Activated CD4-positive, alpha-beta T cell treated with anti-CD3 and anti-CD28 coated beads for 24 hours (primary cell): ENCODE data around the gene ADIPOR2.

Experiments
- DNase-seq, 2 donors: peaks; one replicate each; pipeline ENCODE4 v3.0.0-alpha.2; 2020; ENCODE audit warnings: low read depth in 2 of 2

ADIPOR2 gene

DNA sequence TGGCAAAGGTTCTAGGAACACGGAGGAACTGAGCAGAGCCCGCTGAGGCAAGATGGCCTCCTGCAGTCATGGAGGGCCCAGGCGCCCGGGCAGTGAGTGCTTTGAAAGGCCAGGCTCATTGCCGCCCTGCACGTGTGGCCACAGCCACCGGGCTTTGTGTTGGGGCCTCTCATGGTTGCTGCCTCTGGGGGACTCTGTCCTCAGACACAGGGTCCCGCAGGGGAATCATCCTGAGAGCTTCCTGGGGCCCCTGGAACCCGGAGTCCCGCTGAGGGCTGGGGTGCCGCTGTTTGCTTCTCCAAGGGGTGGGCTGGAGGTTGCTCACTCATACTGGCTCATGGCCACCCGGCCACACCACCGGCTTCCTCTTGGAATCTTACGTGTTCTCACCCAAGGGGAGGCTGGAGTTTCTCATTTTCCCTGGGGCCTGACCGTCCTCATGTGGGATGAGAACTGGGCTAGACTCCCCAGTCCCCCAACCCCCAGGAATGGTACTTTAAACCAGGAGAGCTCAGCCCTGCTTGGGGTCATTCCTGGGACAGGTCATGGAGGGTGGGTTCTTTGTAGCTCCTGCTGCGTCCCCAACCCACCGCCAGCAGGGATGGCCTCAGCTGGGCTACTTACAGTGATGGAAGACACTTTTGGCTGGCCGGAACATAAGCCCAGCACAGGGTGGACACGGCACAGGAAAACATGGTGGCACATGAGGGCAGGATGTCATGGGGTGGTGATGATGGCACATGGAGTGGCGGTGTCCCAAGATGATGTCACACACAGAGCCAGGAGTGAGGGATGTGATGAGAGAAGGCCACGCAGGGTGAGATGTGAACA is 108.4 kb downstream of the ADIPOR2 start:
- DNase-seq: no peak

DNA sequence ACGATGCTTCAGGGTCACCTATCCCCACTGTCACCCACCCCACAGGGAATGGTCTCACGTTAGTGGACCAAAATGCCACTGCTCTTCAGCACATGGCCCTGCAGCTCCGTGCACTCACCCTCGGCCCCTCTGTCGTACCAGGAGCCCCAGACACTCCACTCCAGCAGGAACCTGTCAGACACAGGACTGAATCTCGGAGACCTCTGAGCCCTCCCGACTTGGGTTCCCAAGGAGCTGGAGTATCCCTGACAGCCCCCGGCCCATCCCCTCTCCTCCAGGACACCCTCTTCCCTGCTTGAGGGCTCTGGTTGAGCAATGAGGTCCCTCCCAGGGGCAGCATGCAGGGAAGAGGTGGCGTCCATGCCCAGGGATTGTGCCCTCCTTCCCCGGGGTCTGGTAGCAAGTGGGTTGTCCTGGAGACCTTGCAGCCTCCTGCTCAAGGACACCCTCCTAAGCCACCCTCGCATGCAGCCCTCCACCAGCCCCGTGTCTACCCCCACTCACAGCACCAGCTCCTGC is 109.1 kb downstream of the ADIPOR2 start:
- DNase-seq: no peak

DNA sequence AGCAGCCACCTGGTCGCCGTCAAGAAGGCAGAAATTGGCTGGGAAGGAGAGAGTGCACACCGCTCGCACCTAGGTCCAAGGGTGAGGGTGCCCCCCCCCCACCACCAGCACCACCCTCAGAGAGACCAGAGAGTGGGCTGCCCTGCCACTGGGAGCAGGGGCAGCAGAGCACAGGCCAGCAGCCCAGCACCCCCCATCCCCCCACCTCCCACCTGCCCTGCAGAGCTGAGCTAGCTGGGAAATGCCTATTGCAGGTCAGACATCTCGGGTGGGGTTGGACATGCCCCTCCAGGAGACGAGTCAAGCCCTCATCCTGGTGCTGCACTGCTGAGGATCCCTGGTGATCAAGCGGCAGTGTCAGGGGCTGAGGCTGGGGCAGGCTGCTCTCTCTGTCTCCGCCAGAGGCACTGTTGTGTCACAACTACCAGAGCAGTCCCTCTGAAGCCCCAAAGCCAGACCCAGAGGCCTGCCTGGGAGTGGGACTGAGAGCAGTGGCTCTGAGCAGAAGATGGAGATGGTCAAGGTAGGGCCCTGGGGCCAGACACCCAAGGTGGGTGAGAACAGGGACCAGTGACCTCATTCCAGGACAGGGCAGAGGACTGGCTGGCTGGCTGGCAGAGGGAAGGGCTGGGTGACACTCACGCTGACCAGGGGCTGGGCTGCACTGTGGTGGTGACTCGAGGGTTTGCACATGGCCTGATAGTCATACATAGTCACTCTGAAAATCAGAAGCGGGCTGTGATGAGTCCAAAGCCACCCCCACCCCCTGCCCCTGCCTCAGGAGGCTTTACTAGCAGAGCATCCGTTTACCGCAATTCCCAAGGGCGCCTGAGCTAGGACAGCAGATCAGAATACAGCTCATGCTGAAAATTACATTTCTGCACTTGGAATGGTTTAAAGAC is 109.8 kb downstream of the ADIPOR2 start:
- DNase-seq: no peak

DNA sequence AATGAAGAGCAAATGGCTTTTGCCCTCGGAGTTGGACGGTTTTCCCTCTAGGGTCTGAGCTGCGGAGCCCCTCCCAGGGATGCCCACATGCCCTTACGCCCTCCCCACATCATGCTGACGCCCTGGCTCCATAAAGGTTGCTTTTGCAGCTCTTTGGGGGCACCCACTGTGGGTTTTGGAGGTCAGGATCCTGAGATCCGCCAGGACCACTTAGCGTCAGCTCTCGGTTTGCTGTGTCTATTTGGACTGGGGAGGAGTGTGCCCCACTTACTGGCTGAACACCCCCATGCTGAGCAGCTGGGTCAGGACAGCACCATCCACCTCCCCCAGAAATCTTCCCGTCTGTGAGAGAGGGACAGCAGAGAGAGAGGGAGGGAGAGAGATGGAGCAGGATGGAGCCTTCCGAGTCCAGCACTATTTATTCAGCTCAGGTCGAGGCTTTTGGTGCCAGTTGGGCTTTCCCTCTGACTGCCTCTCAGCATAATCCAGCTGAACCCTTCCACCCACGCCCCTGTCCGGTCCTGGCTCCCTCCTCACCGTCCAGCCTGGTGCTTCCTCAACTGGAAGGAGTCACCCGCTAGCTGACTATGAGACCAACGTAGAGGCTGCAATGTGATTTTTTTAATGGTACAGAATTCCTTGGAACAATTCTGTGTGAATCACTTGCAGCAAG is 110.6 kb downstream of the ADIPOR2 start:
- DNase-seq: no peak

DNA sequence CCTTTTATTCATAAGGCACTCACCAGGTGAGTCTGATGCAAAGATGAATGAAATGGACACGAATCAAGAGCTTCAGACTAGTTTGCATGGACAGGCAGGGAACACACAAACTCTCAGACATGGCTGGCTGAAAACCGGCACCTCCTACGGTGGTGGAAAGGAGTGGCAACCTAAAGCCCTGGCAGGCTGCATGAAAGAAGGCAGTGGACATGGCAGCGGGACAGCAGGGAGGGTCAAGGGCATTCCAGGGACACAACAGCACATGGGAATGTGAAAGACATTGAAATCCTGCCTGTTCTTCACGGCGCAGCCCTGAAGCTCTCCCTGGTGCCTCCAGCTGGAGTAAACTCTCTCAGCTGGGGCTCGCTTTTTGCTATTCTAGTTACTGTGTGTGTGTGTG is 112.9 kb downstream of the ADIPOR2 start:
- DNase-seq: no peak

DNA sequence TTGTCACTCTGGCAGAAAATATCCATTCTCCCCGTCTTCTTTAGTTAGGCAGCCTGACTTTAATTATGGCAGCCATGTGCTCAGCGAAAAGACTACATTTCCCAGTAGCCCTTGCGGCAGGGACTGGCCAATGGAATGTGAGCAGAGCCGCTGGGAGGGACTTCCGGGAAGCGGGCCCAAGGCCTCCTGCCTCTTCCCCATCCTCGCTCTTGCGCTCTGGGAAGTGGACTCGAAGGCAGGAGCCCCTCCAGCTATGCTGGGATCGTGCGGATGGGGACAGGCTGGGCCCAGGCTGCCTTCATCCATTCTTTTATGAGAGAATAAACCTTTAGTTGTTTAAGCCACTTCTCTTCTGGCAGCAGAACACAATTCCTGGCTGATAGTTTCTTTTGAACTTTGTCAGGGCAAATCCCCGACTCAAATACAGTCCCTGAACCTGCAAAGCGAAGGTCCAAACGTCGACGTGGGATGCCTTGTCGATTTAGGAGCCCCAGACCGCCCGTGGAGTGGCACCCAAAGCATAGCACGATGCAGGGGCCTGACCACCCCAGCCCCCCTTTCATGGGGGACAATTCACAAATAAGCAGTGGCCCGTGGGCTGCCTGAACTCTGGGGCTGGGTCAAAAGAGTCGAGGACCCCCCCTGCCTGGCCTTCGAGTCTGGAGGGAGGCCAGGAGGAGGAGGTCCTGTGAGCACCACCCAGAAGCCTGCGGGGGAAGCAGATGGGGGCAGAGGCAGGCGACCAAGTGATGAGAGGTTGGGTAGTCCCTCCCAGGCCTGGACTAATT is 113.9 kb downstream of the ADIPOR2 start:
- peak; percentile 81 to 84 for DNase-seq

DNA sequence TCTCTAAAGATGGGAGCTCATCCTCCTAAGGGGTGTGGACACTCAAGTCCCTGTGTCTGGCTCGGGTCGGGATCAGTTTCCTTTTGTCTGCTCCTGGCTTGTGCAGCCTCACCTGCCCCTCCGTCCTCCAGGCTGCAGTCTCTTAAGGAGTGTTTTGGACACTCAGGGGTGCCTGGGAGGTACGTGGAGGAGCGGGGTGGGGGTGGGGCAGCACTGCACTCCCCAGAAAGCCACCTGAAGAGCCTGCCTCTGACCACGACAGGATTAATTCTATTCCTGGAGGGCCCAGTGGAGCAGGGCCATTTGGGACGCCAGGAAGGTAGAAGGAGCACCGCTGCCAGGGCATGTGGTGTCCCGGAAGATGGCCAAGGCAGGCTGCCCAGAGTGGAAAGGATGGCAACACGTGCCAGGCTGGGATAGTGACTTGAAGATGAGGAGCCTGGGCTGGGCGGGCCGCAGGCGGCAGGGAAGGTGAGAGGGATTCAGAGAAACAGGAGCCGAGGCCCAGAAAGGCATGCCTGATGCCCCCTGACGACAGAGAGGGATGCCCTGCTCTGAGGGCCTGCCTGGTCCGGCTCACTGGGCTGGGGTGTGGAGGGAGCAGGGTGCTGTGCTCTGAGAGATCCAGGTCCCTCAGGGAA is 114.7 kb downstream of the ADIPOR2 start:
- no peak for DNase-seq

DNA sequence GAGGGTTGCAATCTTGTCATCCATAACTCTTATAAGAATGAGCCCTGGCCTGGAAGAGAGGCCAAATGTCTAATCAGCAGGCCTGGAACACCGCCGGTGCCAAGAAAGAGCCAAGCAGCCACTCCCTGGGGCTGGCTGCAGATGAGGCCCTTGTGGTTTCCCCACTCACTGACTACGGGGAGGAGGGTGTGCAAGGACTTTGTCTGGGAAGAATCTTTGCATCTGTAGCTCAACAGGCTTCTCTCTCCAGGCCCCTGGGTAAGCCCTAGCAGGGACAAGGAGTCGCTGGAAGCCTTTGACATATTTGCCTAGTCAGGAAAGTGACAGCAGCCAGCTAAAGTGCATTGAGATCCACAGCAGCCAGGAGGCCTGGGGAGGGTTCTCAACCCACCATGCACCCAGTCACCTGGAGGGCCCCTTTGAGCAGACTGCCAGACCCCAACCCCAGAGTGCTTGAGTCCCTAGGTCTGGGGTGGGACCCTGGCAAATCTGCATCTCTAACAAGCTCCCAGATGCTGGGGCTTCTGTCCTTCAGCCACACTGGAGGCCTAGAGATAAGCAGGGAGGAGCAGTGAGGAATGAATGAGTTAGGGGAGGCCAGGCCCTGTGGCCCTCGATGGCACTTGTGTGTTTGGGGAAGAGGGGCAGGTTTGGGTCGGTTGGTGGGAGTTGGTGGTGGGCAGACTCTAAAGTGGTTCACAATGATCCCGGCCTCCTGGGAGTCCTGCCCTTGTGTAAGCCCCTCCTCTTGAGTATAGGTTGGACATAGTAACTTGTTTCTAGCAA is 115.6 kb downstream of the ADIPOR2 start:
- DNase-seq: no peak

DNA sequence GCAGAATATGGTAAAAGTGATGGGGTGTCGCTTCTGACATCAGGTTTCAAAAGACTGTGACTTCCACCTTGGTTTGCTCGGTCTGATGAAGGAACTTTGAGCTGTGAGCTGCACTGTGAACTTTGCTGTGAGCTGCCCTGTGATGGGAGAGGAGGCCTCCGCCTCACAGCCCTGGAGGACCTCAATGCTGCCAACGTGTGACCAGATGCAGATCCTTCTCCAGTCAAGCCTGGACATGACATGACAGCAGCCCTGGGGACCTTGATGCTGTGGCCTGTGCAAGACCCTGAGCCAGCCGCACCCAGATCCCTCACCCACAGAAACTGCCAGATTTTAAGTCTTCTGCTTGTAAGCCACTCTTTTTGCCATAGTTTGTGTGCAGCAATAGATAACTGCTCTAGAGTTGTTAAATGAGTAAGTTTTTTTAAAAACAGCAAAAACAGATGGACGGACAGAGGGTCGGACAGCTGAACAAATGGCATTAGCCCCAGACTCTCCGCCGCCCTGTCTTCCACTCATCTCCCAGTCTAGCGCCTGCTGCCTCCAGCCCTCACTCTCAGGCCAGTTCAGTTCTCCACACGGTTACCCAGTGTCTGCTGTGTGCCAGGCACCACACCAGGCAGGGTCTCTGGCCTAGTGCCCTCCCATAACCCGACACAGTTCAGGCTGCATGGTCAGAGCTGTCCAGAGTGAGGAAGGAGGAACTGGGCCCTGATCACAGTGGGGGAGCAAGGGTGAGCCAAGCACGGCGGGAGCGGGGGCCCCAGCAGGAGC is 116.4 kb downstream of the ADIPOR2 start:
- no peak for DNase-seq

DNA sequence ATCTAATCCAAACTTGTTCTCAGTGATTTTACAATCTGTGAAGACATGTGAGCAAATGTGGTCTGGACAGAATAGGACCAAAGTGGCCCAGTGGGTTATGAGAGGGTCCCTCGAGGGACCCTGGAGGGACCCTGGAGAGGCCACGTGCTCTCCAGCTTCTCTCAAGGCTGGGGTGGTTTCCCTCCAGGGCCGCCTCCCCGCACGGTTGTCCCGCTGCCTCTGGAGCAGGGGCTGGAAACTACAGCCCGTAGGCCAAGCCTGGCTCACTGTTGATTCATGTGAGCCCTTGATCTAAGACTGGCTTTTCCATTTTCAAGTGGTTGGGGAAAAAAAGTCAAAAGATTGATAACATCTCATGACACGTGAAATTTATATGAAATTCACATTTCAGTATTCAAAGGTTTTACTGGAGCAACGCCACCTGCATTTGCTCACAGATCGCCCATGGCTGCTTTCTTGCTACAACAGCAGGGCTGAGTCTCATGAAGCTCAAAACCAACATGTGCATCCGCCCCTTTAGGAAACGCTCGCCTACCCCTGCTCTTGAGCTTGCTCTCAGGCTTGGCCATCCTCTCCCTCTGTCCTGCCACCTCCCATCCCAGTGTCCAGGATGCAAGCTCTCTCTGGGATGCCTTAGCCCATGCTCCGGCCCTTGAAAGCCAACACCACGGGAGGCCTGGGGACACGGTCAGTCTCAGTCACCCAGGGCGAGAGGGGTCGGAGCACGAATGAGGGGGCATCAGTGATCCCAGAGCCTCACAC is 117.3 kb downstream of the ADIPOR2 start:
- DNase-seq: no peak

DNA sequence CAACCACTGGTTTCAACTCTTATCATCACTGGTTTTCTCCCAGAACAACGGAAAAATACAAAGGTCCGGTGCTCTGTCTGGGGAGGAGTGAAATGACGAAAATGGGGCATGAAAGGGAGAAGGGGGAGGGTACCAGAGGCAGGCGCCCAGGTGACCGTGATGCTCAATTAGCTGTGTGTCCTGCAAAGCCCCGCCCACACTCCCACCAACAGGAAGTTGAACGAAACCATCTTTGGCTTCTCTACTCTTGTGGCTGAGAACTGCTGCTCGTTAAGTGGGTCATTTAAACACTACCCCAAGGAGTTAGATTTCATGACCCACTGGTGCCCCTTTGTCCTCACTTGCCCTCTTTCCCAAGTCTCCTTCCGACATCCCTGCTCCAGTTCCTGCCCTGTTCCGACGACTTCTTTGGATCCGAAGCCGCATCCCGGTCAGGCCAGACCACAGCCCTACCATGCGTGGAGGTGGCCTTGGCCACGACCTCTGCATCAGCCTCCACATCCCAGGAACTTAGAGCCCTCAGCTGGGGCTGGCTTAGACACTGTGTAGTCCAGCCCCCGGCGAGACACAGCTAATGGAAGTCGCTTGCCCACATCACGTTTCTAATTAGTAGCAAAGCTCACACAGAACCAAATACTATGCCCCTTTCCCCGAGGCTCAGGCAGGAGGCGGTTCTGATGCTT is 118.1 kb downstream of the ADIPOR2 start:
- DNase-seq: no peak

DNA sequence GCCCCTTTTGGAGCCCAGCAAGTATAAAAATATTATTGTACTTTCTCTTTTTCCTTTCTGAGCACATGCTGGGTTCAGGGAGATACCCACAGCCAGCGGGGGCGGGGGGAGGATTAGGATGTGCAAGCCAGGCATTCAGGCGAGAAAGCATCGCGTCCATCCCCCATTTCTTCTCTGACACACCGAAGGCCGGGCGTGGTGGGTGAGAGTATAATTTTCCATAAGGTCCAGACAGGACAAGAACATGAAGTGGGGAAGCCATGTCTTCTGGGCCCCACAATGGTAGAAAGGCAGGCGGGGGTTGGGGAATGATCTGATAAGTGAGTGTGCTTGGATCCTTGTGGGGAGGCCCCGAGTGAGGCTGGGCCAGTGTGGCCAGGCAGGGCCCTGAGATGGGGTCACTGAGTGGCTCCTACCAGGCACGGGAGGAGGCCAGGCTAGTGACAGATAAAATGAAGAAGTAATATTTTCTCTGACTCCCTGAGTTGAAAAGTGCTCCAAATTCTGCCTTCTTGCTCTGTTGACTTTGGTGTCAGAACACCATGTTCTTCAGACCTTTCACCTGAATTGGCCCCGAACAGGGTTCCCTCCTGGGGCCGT is 118.8 kb downstream of the ADIPOR2 start:
- DNase-seq: no peak

DNA sequence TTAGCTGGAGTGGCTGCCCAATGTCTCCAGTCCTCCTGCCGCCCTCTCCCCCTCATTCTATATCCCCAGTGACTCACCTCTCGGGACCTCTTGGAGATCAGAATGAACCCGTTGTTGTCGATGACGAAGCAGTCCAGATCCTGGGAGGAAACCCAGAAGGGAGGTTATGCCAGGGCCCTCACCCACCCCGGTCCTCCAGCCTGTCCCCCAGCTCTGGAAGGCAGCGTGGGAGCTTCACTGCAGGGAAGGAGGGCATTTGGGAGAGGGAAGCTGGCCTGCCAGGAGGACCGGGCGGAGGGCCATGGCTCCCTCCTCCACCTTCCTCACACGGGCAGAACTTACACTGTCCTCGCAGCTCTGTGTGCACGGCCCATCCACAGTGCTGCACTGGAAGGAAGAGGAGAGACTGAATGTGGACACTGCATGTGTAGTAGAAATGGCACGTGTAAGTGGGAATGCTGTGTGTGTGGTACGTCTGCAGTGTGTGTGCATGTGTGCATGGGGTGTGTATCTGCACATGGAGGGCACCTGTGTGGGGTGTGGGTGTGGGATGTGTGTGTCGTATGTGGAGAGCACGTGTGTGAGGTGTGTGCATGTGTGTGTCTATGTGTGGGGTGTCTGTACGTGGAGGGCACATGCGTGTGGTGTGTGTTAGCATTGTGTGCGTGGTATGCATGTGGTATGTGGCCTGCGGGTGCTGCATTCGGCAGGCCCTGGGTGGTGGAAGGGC is 119.5 kb downstream of the ADIPOR2 start:
- no peak for DNase-seq

DNA sequence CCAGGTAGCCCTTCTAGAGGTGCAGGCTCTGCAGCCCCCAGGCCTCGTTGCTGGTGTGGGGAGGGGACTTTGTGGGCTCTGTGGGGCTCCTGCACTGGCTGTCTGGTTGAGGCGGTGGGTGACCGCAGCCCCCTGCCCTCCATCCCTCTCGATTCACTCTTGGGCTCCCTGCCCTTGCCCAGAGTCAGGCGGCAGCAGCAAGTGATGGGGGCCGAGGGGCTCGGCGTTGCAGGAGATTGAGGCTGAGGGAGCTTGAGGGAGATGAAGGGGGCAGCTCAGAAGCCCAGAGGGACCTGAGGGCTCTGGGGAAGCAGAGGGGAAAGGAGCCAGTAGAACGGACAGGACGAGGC is 120.0 kb downstream of the ADIPOR2 start:
- no peak for DNase-seq

DNA sequence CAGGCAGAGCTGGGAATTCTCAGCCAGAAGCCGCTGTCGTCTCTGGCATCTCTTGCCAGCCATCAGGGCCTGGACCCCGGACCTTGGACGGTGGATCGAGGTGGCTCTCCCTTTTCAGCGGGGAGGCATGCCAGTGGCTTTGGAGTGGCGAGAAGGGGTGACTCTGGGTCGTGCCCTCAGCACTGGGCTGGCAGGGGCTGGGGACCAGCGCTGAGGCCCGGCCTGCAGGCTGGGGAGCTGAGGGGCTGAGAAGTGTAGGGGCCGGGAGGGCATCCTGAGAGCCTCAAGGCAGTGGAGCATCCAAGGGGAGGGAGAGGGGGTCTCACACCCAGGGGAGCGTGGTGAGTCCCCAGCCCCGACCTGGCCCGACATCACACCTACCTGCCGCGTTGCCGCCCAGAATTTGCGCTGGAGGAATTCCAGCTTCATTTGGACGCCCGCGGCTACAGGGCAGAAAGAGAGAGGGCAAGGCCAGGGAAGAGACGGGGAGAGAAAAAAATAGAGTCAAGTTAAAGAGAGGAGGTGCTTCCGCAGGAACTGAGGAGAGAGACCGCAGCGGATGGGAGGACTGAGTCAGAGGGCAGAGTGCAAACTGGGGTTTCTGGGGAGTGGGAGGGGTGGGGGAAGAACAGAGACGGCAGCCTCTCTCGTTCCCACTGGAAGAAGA is 120.5 kb downstream of the ADIPOR2 start:
- peak in 1 of 2 donors; percentile 22 for DNase-seq

DNA sequence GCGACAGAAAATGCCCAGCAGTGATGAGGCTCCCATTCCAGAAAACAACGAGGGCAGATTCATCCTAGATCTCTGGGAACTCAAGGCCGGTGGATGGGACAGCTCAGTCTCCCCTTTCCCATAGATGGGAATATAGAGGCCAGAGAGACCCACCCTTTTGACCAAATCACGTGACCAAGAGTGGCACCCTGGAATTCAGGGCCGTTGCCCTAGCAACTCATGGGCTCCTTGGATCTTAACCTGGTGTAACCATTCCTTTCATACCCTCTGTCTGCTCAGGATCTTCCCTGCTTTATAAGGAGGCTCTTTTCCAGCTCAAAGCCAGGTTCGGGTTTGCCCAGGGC is 121.0 kb downstream of the ADIPOR2 start:
- no peak for DNase-seq
